ENCODE data around the gene TSPAN31.

The TSPAN31 gene

GRCh38 chr12:57783466-57783801, 38.6 kb downstream of the TSPAN31 start:
- DNase-seq (ENCODE audit: low read depth in 2 of 2), result no peak

- DNase-seq (ENCODE audit: low read depth in 2 of 2), result no peak
Measured at GRCh38 chr12:57783861-57784260, 39.0 kb downstream of the TSPAN31 start.

GRCh38 chr12:57793920-57794319, 49.1 kb downstream of the TSPAN31 start:
- DNase-seq (ENCODE audit: low read depth in 2 of 2), result no peak

- DNase-seq (ENCODE audit: low read depth in 2 of 2), result no peak
Measured at GRCh38 chr12:57795354-57795753, 50.5 kb downstream of the TSPAN31 start.

- DNase-seq (ENCODE audit: low read depth in 2 of 2), result no peak
Measured at GRCh38 chr12:57796996-57797395, 52.2 kb downstream of the TSPAN31 start.

- DNase-seq (ENCODE audit: low read depth in 2 of 2), result no peak
Measured at GRCh38 chr12:57797933-57798332, 53.1 kb downstream of the TSPAN31 start.

All from stimulated activated CD4-positive, alpha-beta T cell treated with anti-CD3 and anti-CD28 coated beads, Interleukin-1b, Interleukin-23, amount 100 ng/mL, for 1 hour (primary cell).